GM21825 (cell line): Measurements from ENCODE around the gene JAKMIP1.

Experiments used
- ATAC-seq: cut with Tn5 transposase; IDR thresholded peaks from one replicate; pipeline ENCODE4 v1.9.1; 2021; ENCODE audit warnings: mild to moderate bottlenecking, moderate library complexity; ENCODE audit not compliant: unreplicated experiment

JAKMIP1 gene

DNA sequence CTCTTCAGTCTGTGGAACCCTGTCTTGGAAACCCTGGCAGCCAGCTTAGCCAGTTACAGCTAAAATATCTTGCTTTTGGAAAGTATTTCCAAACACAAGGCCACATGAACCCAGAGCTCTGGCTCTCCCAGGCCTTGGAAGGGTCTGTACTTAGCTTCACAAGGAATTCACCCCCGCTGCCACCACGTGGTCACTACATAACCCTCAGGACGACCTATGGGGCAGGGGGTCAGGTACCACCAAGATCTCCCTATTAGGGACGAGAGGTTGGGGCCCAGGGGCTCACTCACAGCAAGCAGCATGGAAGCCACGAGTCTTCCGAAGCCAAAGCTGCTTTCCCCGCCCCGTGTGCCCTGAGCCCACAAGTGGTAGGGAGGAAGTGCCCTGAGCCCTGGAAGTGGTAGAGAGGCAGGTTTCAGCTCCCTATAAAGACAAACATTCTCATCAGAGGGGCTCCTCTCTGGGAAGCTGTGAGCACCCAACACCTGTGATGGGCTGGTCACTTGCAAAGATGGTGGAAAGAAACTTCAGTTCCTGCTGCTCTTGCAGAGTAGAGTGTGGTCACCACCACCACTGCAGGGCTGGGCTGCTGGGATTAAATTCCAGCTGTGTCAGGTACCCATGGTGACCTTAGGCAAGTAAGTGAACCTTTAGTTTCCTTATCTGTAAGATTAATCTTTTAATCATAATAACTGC lies 4.7 kb upstream of the JAKMIP1 start:
- no peak for ATAC-seq

DNA sequence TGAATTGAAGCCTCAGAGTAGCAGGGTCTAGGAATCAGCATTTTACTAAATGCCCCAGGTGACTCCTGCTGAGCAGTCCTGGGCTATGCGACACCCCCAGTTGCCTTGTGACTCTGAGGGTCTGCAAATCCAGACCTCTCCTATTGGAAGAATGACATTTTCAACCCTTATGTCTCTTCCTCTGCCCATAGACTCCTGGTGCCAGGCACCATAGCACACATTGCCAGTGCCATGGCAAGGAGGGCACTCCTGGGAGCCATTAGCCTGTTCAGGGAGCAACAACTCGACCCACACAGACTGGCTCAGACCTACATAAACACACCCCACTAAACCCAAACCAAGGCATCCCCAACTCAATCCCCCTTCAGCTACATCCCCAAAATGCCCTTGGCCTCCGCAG lies 3.7 kb upstream of the JAKMIP1 start:
- no peak for ATAC-seq

DNA sequence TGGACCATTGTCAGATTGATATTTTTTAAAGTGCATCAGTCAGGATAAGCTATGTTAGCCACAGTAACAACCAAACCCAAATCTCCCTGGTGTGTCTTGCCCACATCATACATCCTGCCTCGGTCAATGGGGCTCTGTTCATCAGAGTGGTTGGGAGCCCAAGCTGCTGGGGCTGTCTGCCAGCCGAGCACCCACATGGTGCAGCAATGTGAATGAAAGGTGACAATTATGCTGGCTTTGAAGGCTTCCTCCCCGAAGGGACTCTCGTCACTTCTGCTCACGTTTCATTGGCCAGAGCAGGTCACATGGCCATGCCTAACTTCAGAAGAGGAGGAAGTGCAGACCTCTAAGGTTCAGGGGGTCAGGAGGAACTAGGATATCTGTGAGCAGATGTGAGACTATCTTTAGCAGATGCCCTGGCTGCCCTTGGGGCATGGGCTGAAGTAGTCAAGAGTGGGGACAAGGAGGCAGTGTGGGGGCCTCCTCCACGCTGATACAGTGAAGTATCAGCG lies 1.3 kb upstream of the JAKMIP1 start:
- ATAC-seq, result no peak

DNA sequence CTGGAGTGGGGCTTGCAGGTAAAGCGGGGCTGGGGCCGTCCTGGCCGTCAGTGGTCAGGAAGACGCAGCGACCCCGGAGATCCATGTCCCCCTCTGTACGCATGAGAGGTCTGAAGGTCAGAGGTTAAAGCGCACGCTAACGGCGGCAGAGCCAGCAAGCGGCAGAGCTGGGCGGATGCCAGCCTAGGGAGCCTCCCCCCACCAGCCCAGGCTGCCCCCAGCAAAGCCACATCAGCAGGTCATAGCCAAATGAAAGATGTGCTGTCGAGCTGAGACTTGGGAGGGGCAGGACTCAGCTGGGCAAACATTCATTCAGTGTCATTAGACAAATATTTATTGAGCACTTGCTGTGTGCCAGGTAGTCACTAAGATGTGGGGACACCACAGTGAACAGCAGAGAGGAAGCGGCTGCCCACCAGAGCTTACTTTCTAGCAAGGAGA lies 593 bp upstream of the JAKMIP1 start:
- ATAC-seq, result no peak

DNA sequence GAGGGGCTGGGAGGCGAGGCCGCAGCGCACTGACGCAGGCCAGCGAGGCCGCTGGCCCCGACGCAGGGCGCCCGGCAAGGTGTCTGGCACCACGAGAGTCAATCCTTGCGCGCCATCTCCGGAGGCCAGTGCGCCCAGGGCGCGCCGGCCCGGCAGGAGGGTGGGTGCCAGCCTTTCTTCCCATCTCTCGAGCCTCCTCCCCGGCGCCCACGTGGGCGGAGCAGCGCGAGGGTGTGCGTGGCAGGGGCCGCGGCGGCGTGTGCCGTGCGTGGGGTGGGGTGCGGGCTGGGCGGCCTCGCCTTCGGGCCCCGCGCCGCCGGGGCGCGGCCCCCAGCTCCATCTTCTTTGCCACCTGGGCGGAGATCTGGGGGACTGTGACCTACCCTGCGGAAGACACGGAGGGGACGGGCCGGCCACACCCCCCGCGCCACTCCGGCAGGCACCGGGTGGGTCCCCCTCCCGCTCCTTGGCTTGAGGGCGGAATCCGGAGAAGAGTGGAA lies 877 bp downstream of the JAKMIP1 start:
- no peak for ATAC-seq

DNA sequence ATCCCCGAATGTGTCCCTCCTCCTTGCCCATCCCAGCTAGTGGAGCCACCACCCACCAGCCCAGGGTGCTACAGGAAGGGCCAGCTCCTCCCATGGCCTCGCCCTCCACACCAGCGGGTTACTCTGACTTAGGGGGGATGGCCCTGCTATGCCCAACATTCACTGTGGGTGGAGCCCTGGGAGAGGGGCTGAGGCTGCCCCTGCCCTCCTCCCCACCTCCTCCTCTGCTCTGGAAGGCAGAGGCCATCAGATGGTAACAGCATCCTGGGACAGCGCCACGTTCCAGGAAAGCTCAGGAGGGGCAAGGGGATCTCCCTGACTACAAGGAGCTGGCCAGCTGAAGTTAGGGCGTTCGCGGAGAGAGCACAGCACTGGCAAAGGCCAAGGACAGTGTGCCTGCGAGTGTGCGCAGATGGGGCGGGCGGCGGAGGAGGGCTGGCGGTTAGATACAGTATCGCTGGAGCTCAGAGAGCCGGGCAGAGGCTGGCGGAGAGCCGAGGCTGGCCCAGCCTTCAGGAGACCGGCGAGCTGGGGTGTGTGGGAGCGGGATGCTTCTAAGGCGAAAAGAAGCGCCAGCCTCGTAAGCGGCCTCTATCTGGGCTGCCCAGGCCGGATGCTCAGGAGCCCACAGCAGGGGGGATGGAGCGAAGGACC lies 1.5 kb downstream of the JAKMIP1 start:
- ATAC-seq, result no peak

DNA sequence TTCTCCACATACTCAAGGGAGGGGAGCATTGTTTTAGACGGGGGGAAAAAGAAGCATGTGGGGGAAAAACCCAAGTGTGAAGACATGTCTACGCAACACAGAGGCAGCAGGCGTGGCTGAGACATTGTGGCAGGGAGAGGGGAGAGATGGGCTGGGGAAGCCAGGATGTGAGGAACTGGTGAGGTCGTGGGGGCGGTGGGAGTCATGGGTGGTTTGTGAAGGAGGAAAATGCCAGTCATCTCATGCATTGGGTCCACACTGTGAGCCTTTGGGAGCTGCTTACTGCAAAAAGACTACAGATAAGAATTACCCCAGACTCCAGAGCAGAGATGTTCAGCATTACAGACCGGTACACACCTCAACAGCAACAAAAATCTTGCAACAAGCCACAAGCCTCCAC lies 2.1 kb downstream of the JAKMIP1 start:
- no peak for ATAC-seq

DNA sequence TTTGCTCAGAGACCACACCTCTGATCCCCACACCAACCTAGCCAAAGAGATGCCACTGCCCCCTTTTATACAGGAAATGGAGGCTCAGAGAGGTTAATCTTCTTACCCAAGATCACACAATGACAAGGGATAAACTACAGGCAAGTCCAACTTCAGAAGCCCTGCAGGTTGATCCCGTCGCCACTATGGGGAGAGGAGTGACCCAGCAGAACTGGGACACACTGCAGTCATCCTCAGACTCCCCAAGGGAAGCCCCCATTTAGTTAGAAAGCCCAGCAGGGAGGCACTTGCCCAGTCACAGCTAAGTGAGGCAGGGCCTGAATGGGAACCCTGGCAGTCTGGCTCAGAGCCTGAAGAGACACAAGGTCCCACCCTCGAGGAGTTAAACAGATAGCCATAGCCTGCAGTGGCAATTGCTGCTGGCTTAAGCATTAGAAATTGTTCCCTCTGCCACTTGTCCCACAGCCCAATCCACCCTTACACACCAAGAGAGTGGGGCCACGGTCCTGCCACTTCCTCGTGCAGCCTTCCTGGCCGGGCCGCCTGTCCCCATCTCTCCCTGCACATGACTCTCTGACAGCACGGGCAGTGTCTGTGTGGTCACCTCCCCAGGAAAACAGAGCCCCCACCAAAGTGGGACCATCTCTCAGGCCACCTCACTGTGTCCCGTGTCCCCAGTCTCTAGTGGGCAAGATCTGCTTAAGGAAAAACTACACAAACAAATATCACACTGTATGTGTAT lies 2.7 kb downstream of the JAKMIP1 start:
- ATAC-seq, result no peak

DNA sequence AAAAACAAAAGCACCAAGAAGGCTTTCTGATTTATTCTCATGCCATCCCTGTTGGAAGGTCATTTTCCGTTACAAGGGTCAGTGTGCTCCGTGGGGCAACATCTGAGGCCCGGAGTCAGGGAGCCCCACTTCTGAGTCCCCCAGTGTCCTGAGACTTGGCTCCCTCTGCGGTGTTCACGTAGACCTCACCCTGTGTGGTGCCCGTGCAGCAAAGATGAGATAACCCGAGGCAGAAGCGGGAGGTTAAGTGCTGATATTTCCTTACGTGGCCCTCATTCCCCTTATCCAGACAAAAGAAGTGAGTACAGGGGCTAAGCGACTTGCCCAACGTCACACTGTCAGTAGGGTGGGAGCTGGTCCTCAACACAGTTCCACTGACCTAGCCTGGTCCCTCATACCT lies 3.5 kb downstream of the JAKMIP1 start:
- no peak for ATAC-seq

DNA sequence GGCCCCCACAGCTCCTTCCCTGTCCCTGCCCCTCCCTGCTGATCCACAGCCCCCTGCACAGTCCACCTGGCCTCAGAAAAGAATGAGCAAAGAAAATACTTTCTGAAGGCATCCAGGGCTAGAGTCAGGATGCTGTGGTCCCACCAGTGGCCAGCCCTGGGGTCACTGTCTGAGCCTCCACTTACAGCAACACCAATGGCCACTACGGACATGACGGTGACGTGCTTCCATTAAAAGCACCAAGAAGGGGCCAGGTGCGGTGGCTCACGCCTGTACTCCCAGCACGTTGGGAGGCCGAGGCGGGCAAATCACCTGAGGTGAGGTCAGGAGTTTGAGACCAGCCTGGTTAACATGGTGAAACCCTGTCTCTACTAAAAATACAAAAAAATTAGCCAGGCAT lies 4.0 kb downstream of the JAKMIP1 start:
- no peak for ATAC-seq

DNA sequence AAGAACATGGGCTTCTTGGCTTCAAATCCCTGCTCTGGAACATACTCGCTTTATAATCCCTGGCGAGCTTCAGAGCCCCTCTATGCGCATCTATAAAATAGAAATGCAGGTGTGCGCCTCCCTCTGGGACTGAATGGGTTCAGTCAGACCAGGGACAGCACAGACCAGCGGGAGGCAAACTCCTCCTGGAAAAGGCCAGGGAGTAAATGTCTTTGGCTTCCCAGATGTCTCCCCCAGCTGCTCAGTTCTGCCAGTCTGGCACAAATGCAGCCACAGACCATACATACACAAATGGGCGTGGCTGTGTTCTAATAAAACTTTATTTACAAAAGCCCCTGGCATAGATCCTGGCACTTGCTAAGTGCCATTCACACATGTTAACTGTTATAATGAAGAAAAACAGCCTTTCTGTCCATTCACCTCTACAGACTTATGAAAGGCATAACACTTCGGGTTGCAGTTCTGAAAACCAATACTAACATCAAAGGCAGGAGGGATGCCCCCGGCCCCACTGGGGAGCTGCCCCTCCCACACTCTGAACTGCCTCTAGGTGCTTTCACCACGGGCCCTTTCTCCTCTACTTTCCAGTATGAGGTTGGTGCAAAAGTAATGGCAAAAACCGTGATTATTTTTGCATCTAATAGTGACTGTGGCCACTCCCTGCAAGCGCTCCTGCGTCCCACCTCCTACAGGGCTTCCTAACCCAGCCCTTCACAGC lies 4.6 kb downstream of the JAKMIP1 start:
- no peak for ATAC-seq

DNA sequence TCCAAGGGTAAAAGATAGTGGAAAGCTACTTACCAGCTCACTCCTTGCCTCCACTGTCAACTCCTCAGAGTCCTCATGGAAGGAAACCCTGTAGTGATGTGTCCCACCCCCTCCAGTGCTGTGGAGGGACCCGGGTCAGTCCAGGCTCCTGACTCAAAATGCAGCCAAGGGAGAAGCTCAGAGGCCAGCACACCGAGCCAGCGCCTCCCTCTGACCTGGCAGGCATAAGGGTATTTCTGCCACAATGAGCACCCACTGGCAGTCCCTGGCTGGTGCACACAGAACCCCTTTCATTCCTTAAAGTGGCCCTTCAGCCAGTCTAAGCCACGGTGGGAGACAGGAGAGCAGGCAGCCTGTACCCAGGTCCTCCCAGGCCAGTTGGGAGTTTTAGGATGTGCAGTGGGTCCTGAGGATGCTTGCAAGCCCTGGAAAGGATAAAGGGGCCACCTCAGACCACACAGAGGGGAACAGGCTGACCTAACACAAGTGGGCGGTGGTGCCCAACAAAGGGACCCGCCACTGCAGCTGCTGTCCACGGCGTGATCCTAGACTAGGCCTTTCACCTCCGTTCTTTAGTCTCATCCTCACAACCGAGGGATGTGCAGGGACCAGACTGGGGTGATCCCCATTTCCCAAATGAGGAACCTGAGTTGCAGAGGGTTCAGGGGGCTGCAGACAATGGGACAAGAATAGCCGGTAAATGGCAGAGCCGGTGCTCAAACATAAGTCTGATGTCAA lies 5.7 kb downstream of the JAKMIP1 start:
- no peak for ATAC-seq

DNA sequence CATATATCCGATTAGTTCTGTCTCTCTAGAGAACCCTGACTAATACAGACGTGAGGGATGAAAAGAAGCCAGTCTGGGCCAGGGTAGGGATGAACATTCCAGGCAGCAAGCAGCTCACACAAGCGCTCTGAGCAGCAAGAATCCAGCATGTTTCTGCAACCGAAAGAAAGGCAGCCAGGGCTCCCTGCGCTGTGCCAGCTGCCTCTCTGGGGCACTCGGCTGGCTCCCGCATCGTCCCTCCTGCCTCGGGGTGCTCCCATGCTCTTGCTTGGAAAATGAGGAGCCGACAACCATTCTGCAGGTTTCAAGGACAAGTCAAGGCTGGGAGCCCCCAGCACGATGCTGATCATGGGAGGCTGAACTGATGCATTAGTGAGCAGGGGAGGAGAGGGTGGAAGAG lies 7.0 kb downstream of the JAKMIP1 start:
- ATAC-seq, result no peak

DNA sequence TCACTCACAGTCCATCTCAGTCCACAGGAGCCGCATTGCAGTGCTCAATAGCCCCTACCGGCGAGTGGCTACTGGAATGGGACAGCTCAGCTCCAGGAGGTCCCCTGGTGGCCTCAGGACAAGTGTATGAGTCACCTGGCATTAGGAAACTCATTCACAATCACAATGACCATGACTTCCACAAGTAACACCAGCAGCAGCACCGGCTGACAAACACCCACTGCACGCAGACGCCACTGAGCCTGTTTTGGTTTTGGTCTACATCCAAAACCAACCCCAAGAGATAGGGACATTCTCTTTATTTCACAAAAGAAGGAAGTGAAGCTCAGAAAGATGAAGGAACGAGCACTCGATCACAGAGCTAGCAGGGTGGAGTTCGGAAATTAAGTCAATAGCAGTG lies 8.1 kb downstream of the JAKMIP1 start:
- no peak for ATAC-seq

DNA sequence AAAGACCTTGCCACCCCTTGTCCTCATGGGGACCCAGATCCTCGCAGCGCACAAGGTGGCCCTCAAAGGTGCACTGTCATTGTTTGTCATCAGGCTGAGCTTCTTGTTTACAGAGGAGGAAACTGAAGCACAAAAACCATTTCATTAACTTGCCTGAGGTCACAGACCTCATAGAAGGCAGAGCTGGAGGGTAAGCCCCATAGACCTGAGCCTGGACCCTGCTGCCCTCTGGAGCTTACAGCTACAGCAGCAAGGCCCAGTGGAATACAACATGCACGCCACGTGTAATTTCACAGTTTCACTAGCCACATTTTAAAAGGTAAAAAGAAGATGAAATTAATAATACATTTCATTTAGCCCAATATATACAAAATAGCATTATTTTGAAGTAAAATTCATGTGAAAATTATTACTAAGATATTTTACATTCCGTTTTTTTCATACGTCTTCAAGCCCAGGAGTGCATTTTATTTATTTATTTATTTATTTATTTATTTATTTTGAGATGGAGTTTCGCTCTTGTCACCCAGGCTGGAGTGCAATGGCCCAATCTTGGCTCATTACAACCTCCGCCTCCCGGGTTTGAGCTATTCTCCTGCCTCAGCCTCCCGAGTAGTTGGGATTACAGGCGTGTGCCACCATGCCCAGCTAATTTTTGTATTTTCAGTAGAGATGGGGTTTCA lies 8.8 kb downstream of the JAKMIP1 start:
- no peak for ATAC-seq

DNA sequence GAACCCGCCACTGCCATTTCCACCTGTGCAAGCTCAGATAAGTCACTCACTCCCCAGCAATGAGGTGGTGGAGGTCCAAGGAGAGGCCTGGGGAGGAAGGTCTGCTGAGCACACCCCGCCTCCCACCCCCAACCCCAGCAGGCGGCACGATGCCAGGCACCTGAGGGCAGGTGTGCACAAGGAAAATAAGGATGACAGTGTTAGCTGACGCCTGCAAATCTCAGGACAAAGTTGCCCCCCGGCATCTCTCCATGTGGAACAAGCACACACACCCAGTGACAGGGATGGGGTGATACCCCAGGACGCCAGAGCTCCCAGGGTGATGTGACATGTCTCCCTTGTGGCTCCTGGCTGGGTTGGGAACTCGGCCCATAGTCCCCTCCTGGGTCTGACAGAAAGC lies 9.9 kb downstream of the JAKMIP1 start:
- ATAC-seq, result no peak

DNA sequence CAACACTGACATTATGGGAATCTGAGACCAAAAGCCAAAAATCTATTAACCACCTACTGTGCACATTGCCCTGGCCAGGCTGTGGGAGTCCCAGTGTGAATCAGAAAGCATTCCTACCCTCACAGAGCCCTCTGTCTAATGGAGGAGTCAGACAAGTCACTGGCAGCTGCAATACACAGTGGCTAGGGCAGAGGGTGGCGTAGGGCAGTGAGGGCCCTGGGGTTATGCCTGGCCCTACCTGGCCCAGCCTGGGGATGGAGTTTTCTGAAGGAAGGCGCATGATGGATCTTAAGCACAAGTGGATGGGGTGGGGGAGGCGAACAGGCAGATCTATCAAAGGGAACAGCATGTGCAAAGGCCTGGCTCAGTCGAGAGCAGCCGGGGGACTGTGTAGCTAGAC lies 10.8 kb downstream of the JAKMIP1 start:
- ATAC-seq, result no peak

DNA sequence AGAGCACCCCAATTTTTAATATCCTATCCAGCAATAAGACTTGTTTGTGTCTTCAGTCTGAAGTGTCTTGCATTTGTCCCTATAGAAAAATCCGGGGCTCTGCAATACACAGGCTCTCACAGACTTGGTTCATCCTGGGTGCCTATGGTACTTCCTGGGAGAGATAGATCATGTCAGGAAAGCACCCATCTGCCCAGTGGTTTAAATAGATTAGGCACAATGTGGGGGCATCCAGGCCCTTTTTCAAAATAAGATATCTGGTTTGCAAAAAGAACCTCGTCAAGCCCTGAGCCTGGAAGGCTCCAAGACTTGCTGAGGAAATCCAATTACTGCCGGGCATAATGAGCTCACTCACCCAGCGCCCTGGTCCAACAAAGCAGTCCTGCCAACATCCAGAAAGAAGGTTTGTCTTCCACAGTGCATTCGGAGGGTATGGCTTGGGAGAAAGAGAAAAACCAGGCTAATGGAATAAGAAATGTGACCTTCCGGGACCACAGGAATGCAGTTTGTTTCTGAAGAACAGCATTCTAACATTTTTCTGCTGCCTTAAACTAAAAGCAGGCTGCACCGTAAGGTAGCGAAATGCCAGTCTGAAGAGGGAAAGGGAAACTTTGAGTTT lies 11.6 kb downstream of the JAKMIP1 start:
- ATAC-seq, result no peak

DNA sequence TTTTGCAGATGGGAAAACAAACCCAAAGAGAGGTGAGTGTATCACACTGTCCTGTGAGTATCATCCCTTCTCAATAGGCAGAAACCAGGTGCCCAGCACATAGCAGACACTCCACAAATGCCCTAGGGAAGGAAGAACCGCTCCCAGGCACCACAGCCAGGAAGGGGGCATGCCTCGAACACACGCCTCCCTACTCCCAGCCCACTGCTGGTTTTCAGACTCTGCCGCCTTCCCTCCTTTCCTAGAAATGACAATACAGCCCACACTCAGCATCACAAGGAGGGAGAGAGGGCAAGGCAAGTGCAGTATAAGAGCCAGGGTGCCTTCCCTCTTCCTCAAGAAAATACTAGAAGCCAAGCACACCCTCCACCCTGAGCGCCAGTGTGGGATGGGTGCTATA lies 16.2 kb downstream of the JAKMIP1 start:
- ATAC-seq, result no peak
